Fibroblast of mammary gland (primary cell): ENCODE measurements around the gene ARHGAP4.

ENCODE experiments used
- DNase-seq: peaks from one replicate; pipeline ENCODE4 v3.0.0-alpha.2; 2010; ENCODE audit warnings: low read depth
- H3K4me3 ChIP-seq: 2 replicates; pipeline ENCODE4 v1.5.1; 2011; ENCODE audit warnings: low read depth, mild to moderate bottlenecking, low read length, moderate library complexity; ENCODE audit not compliant: control insufficient read depth
- TF ChIP-seq, protein P1 (sequence below): conservative IDR thresholded peaks from 2 replicates; pipeline ENCODE4 v1.5.1; 2011; ENCODE audit warnings: low read depth, low read length, inconsistent platforms; ENCODE audit not compliant: control insufficient read depth, insufficient read depth

ARHGAP4 gene

DNA sequence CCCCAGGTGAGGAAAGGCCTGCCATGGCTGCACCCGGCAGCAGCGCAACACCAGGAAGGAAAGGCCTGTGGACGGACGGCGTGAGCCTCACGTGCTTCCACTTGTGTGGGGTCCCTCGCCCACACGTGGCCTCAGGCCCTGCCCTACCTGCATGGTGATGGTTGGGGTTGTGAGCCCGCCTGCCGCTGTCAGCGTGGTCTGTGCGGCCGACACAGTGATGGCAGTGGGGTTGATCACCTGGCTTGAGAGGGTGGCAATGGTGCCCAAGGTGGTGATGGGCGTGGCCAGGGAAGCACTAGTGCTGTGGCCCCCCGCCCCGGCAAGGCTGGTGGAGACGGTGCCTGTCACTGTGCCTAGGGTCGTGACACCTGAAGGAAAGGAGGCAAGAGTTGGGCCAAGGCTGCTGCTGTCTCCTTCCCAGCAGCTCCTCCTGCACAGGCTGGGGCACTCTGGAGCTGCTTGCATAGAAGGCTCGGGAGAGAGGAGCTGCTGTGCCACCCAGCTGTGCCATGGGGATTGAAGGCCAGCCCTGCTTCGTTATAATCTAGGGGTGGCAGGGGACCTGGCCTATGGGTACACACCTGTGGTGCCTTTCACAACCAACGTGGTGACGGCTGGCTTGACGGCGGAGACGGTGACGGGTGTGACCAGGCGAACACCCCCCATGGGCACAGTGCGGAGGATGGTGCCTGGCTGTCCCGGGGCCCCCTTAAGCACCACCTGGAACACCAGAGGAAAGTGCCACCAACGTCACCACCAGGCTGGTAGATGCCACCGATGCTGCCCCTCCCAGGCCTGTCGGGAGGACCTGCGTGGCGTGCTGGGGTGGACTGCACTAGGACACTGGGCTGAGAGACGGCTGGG, 30.2 kb upstream of the ARHGAP4 start:
- TF ChIP-seq, protein P1, sequence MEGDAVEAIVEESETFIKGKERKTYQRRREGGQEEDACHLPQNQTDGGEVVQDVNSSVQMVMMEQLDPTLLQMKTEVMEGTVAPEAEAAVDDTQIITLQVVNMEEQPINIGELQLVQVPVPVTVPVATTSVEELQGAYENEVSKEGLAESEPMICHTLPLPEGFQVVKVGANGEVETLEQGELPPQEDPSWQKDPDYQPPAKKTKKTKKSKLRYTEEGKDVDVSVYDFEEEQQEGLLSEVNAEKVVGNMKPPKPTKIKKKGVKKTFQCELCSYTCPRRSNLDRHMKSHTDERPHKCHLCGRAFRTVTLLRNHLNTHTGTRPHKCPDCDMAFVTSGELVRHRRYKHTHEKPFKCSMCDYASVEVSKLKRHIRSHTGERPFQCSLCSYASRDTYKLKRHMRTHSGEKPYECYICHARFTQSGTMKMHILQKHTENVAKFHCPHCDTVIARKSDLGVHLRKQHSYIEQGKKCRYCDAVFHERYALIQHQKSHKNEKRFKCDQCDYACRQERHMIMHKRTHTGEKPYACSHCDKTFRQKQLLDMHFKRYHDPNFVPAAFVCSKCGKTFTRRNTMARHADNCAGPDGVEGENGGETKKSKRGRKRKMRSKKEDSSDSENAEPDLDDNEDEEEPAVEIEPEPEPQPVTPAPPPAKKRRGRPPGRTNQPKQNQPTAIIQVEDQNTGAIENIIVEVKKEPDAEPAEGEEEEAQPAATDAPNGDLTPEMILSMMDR = no peak
- no peak for DNase-seq
- H3K4me3 ChIP-seq = no peak overlapping the region

DNA sequence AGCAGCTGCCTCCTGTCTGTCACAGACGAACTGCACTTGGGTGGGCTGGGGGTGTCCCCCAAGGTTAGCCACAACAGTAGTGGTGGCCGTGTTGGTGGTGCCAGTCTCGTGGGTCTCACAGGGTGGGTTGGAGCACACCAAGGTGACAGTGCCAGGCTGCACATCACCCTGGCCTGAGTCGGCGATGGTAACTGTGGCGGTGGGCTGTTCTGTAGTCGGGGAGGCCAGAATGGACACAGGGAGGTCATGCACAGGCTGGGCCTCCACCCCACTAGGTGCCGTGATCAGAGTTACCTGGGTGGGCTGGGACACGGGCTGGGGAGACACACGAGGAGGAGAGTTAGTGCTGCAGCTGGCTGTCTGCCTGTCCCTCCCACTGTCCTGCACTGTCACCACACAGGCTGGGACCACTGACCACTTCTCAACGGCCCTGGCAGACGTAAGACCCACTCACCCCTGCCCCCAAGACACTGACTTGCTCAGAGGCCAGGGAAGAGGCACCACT, 29.2 kb upstream of the ARHGAP4 start:
- TF ChIP-seq, protein P1 = no peak
- no peak overlapping the region for H3K4me3 ChIP-seq
- DNase-seq = no peak

DNA sequence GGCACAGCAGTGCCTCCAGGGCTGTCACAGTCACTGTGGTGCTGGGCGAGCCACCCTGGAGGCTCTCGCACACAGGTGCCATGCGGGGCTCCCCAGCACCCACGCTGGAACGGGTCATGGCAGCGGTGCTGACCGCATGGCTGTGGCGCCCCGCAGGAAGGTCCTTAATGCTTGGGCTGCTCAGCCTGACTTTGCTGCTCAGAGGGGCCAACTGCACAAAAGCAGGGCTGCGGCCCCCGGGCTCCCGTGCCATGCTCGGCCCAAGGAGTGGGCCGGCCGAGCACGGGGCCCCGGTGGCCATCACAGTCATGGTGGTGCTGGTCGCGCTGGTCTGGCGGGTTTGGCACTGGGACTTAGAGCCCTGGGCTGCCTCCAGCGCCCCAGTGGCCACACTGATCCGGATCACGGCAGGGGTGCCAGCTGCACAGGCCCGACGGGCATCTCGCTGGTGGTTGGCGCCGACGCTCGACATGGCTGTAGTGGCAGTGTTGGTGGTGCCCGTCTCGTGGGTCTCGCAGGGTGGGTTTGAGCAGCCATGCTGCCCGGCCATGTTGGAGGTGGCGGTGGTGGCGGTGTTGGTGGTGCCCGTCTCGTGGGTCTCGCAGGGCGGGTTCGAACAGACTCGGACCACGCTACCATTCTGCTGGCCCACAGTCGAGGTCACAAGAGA, 28.6 kb upstream of the ARHGAP4 start:
- H3K4me3 ChIP-seq = no peak overlapping the region
- TF ChIP-seq, protein P1 = no peak
- no peak for DNase-seq

DNA sequence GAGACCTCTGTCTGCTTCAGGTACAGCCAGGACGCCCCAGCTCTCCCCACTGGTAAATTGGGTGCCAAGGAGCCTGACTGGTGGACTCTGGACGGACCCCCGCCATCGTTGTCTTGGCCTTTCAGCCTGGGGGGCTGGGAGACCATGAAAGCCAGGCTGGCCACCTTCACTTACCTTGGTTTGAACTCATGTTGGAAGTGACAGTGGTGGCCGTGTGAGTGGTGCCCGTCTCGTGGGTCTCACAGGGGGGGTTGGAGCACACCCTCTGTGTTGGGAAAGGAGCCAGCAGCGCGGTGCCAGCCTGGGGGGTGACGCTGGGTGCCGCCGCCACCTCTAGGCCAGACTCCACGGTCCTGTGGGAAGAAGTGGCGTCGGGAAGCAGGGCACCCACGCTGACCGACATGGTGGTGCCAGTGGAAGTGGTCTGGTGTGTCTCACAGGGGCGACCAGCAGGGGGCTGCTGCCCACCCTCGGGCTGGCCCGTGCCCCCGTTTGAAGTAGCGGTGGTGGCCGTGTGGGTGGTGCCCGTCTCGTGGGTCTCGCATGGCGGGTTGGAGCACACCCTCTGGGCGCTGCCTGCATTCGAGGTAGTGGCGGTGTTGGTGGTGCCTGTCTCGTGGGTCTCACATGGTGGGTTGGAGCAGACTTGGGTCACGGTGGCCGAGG, 28.0 kb upstream of the ARHGAP4 start:
- no peak overlapping the region for H3K4me3 ChIP-seq
- TF ChIP-seq, protein P1 = no peak
- DNase-seq = no peak

DNA sequence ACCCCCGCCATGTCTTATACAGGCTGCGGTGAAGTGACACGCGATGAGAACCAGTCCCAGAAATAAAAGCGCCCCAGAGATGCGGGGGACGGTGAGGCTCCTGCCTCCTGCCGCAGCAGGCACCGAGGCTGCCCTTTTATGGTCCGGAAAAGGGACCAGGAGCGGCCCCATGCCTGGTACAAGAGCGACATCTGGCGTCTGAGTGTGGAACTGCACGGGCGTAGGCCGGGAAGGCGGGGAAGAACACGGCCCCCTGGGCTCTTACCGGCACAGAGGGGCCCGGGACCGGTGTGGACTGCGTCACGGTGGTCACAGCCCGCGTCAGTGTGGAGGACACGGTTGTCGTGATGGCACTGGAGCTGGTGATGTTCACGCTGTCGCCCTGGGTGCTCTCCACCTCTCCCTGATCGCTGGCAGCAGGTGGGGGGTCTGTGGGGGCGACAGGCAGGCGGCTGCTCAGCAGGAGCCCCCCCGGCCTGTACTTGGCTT, 27.3 kb upstream of the ARHGAP4 start:
- no peak overlapping the region for H3K4me3 ChIP-seq
- DNase-seq = peak; percentile 60
- TF ChIP-seq, protein P1 = peak; percentile 85

DNA sequence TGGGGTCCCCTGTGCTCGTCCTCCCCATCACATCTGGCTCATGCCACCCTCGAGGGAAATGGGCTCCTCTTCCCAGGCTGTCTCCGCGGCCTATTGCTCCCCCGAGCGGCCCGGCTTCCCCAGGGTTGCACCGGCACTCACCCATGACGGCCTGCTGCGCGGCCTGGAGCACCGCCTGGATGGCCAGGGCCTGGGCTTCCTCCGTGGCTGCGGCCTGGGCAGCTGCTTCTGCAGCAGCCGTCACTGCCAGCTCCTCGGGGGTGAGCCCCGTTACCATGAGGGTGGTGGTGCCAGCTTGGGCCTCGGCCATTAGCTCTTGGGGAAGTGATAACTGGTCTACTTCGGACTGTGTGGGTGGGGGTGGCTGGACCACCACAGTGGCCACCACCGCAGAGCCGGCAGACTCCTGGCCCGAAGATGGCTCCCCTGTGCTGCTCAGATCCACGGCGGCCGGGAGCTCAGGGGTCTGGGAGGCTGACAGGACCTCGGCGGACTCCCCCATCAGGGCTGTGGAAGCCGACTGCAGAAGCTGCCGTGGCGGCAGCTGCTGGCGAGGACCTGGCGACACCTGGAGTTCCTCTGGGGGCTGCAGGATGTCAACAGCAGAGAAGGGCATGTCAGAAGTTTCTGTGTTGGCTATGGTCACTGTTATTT, 26.4 kb upstream of the ARHGAP4 start:
- DNase-seq = no peak
- H3K4me3 ChIP-seq = no peak overlapping the region
- TF ChIP-seq, protein P1 = no peak
